Measurements from ENCODE around the gene CDPF1. TPM values are rescaled to one million over a fixed set of nuclear protein-coding genes. Genes with fewer than 3 reads are reported as not detected.
A peak's percentile ranks its signal among the peaks of the same experiment; 100 is the strongest.

CDPF1 gene
- total RNA-seq, 1 experiment from 2014 or later: 16.3 TPM

GRCh38 chr22:46295277-46295971 is 45.3 kb upstream of the CDPF1 start:
- intact Hi-C loops (cut with micrococcal nuclease): loop anchor here (5.0 kb wide), 1 partner anchor 173 kb away; no protein-coding TSS in a partner anchor
- Histone ChIP-seq H3K27me3 (ENCODE audit: insufficient read depth, low read length) (no peaks in the 10 kb centered on the region), H3K4me2 (ENCODE audit: low read length) (peak overlapping the region; percentile 91), H3K36me3 (ENCODE audit: control insufficient read depth in 1 of 2, insufficient read depth in 2 of 2, low read length in 2 of 2) (peaks cover 15 to 24% of the 10 kb centered on the region in 2 experiments; a peak in 3 of 4 replicates), H3K9me3 (ENCODE audit: control insufficient read depth in 1 of 2, insufficient read depth in 1 of 2, low read depth in 1 of 2, low read length in 2 of 2) (no peaks in the 10 kb centered on the region), H3K4me3 (replicated peaks in 1 of 2; ENCODE audit: low read depth in 1 of 2, low read length in 2 of 2) (peak overlapping the region; percentile 83 to 95), H2AFZ (ENCODE audit: low read depth, low read length, poor library complexity, severe bottlenecking) (no peak overlapping the region), H4K20me1 (ENCODE audit: insufficient read depth) (no peaks in the 10 kb centered on the region), H3K9me2 (ENCODE audit: insufficient read depth) (no peaks in the 10 kb centered on the region), H3K4me1 (ENCODE audit: control insufficient read depth in 1 of 2, insufficient read depth in 2 of 2, low read length in 2 of 2) (peaks cover 12 to 21% of the 10 kb centered on the region in 2 experiments; a peak in 3 of 4 replicates), H3K27ac (ENCODE audit: low read depth, low read length) (peak overlapping the region; percentile 86), H3K79me2 (ENCODE audit: insufficient read depth, low read length) (peaks cover 32% of the 10 kb centered on the region), H3K9ac (ENCODE audit: low read length) (peak overlapping the region; percentile 73)
- DNase-seq (ENCODE audit: low read depth, low spot score) (no peak), ATAC-seq (no peak)
- no TSS peak for BruUV-seq (replicated peaks)
- TF ChIP-seq SRF (IDR thresholded peaks at IDR 0.05; ENCODE audit: low read depth) (no peak), POLR2A (IDR thresholded peaks at IDR 0.05; ENCODE audit: borderline replicate concordance, extremely low read depth, insufficient read depth, insufficient read length) (no peak), POLR2AphosphoS5 (IDR thresholded peaks at IDR 0.05; ENCODE audit: low read depth, low read length) (no peak), EZH2 (IDR thresholded peaks at IDR 0.05) (no peak), EZH2phosphoT487 (IDR thresholded peaks at IDR 0.05; ENCODE audit: borderline replicate concordance) (no peak), TCF7L2 (IDR thresholded peaks at IDR 0.05; ENCODE audit: borderline replicate concordance, extremely low read depth, insufficient read depth, insufficient read length) (no peak), ATF3 (IDR thresholded peaks at IDR 0.05) (no peak), MAX (IDR thresholded peaks at IDR 0.05) (no peak), CTCF (IDR thresholded peaks at IDR 0.05 in 2 of 3, conservative IDR thresholded peaks at IDR 0.05 in 1 of 3; ENCODE audit: borderline replicate concordance in 1 of 3, insufficient read depth in 1 of 3, low read depth in 2 of 3, low read length in 2 of 3) (no peak), ZFX (IDR thresholded peaks at IDR 0.05) (no peak), CBX3 (IDR thresholded peaks at IDR 0.05; ENCODE audit: low read depth) (no peak), ELF1 (IDR thresholded peaks at IDR 0.05; ENCODE audit: borderline replicate concordance, low read depth) (no peak), EGR1 (IDR thresholded peaks at IDR 0.05; ENCODE audit: low read depth) (no peak), FOSL1 (IDR thresholded peaks at IDR 0.05; ENCODE audit: low read depth) (no peak), ZNF274 (IDR thresholded peaks at IDR 0.05; ENCODE audit: low read depth, low read length) (no peak), CEBPB (IDR thresholded peaks at IDR 0.05; ENCODE audit: low read depth) (no peak), RAD21 (IDR thresholded peaks at IDR 0.05; ENCODE audit: low read depth) (no peak)
- POLR2A ChIA-PET: interaction anchor here (1.2 to 1.7 kb wide), 3 partner anchors 25 to 173 kb away, joined by 3 to 4 read pairs (median 4); partner anchors contain the start of gene TTC38
- RAD21 ChIA-PET (ENCODE audit: low non-redundant PET in 1 of 2, low total read pairs in 2 of 2, uncharacterized antibody in 2 of 2, unreplicated experiment in 2 of 2): interaction anchor here (1.0 to 1.2 kb wide), 2 partner anchors 20 to 173 kb away, joined by 3 to 5 read pairs; no protein-coding TSS in a partner anchor
- CTCF ChIA-PET: interaction anchor here (1.2 to 1.7 kb wide), 2 partner anchors 21 to 173 kb away, joined by 5 to 9 read pairs; no protein-coding TSS in a partner anchor

Measured in HCT116 (cell line).